KOPT-K1 (cell line): ENCODE measurements around the gene SEMA6A.
"Not testable (repeated sequence)": the region's sequence is repeated elsewhere in the genome, so short reads cannot be mapped to it uniquely, and the experiment has no call there.

Experiments
- H3K27ac ChIP-seq: fragments of 200-600 bp; sonication (generic); 2 replicates; pipeline ENCODE4 v1.5.1; 2016; ENCODE audit warnings: antibody characterized with exemption, mild to moderate bottlenecking, low read depth, low read length; ENCODE audit not compliant: poor library complexity, severe bottlenecking
- H3K36me3 ChIP-seq: fragments of 200-600 bp; sonication (generic); 2 replicates; pipeline ENCODE4 v1.5.1; 2017; ENCODE audit warnings: antibody characterized with exemption, mild to moderate bottlenecking, low read length, moderate library complexity; ENCODE audit not compliant: insufficient read depth
- H3K9me3 ChIP-seq: fragments of 200-600 bp; sonication (generic); 2 replicates; pipeline ENCODE4 v1.5.1; 2017; ENCODE audit warnings: antibody characterized with exemption, low read length, mild to moderate bottlenecking; ENCODE audit not compliant: insufficient read depth, poor library complexity, severe bottlenecking

The SEMA6A gene

DNA sequence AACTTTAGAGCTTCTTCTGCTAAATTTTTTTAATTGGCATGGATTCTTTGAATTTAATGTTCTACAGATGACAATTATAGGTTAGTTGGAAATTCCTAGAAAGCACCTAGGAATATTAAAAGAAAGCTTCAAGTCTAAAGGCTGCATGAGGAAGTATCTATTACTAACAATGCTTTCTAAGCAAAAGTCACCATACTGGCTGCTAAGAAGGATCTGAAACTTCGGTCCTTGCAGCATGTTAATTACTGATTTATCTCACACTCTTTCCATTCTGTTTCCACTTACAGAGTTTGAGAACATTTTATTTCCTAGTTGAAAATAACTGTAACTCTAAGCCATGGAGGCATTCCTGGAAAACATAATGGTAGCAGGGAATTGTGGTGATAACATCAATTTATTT lies 8.4 kb downstream of the SEMA6A start:
- Histone ChIP-seq H3K36me3 (no peaks in the 10 kb centered on the region), H3K9me3 (no peaks in the 10 kb centered on the region), H3K27ac (no peak overlapping the region)

DNA sequence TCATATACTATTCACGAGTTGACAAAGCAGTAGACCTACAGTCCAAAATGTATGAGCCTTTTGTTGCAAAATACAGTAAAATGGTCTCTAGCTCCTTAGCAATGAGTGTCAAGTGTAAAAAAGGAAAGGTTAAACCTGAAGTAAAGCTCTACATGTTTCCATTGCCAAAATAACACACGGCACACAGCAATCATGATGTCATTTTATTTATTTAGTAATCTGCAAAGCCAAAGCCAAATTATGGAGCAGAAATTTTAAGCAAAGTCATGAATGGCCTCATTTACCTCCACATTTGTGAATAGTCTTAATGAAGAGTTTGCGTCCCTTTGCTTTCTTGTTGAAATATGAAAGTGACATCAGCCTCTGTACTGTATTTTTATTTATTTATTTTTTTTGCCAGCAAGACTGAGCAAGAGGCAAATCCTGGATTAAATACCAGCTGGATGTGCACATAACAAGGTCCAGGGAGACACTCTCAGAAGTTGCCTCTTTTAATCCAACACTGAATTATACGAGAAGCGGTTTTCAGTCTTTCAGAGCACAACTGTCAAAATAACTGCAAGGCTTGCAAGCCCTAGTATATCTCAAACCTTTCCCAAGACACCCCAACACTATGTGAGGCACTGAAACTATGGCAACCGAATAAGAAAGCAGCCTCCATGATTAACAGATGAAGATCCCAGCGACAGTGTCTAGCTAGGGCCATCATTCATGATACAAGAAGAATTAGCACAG lies 9.7 kb downstream of the SEMA6A start:
- H3K27ac ChIP-seq: no peak overlapping the region
- no peaks in the 10 kb centered on the region for H3K36me3 ChIP-seq
- no peaks in the 10 kb centered on the region for H3K9me3 ChIP-seq

DNA sequence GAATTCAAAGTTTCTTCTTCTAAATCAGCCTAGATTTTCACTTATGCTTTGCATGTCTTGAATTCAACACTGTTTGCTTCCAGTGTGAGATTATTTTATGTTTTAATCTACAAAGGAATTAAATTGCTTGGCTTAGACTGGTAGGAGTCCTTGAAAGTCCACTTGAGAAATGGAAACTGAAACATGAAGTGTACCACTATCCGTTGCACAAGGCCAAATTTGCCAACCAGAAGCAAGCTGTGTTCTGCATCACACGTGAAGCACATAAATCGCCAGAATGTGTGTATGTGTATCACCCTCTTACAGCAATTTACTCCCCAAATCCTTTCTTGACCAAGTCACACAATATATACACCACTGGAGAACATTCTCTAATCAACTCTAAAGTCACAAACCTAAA lies 10.3 kb downstream of the SEMA6A start:
- no peaks in the 10 kb centered on the region for H3K9me3 ChIP-seq
- no peak overlapping the region for H3K27ac ChIP-seq
- H3K36me3 ChIP-seq: no peaks in the 10 kb centered on the region

DNA sequence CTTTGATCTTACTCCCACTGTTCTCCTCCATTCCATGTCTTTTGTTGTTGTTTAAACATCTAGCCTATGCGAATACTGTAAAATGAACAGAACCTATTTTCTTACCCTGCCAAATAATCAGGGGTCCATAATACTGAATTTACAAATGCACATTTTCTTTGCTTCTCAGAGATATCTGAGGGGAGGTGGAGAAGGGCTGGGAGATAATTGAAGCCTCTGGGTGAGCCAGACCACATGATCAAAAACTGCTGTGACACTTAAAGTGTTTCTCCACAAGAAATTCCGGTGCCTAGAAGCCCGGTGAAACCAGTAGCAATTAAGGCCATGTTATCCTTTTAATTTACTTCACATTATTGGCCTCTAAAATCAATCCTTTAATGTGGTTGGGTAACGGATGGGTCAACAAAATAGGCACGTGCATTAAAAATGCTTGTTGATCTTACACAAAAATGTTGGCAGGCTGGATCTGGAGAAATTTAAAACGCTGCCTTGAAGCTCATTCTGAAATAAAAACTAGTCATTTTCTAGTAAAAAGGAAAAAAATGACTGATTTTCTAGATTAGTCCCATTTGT lies 10.8 kb downstream of the SEMA6A start:
- no peak overlapping the region for H3K27ac ChIP-seq
- H3K36me3 ChIP-seq: no peaks in the 10 kb centered on the region
- H3K9me3 ChIP-seq: no peaks in the 10 kb centered on the region

DNA sequence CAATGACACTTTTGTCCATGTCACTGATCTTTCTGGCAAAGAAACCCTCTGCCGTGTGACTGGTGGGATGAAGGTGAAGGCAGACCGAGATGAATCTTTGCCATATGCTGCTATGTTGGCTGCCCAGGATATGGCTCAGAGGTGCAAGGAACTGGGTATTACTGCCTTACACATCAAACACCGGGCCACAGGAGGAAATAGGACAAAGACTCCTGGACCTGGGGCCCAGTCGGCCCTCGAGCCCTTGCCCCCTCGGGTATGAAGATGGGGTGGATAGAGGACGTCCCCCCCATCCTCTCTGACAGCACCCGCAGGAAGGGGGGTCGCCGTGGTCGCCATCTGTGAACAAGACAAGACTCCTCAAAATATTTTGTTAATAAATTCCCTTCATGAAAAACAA lies 12.0 kb downstream of the SEMA6A start:
- H3K9me3 ChIP-seq: no peaks in the 10 kb centered on the region
- no peak overlapping the region for H3K27ac ChIP-seq
- H3K36me3 ChIP-seq: no peaks in the 10 kb centered on the region

DNA sequence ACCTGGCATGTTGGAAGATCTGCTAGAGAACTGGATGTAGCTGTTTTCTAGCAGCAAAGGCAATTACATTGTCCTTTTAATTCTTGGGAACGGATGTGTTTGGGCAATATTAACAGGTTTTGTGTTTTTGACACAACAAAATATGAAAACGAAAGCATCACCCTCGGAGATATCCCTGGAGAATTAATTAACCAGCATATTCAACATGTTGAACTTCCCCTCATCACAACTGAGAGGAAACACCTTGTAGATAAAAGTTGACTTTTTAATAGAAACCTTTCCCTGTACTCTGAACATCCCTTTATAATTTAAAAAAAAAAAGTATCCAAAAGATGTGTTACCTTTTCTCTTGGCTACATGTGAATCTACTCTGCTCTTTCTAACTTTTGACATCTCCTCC lies 13.0 kb downstream of the SEMA6A start:
- no peak overlapping the region for H3K27ac ChIP-seq
- H3K9me3 ChIP-seq: no peaks in the 10 kb centered on the region
- no peaks in the 10 kb centered on the region for H3K36me3 ChIP-seq

DNA sequence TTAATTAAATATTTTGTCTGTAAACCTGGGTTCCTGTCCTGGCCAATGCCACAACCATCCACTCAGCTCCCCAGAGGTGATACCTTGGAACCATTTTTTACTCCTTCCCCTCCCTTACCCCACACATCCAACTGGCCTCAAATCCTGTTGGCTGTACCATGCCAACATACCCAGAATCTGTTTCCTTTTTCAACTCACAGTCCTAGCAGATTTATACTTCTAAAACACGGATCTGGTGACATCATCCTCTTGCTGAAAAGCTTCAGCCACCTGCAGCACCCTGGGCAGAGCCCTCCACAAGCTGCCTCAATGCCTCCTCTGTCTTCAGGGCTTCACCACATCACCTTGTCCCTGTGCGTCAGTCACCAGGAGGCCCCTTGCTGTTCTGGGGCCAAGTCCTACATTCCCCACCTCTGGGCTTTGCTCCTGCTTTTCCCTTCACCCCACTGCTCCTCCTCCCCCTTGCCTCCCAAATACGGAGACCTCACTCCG lies 14.9 kb downstream of the SEMA6A start:
- Histone ChIP-seq H3K9me3 (no peaks in the 10 kb centered on the region), H3K27ac (no peak overlapping the region), H3K36me3 (no peaks in the 10 kb centered on the region)

DNA sequence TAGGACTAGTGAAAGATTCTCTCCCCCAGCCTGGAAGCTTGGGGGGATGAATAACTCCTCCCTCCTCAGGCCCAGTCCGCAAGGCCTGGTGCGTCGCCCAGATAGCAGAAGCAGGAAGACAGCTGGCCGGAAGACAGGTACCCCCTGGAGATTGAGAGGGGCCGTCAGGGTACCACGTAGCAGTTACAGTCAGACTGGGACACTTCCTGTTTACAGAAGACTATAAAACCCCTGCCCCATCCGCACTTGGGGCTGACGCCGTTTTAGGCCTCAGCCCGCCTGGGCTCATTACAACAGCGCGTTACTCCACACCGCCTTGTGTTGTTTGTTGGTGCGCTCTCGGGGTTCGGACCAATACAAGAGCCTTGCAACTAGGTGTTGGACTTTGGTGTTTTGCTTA lies 15.4 kb downstream of the SEMA6A start:
- H3K9me3 ChIP-seq: no peaks in the 10 kb centered on the region
- H3K27ac ChIP-seq: no peak overlapping the region

DNA sequence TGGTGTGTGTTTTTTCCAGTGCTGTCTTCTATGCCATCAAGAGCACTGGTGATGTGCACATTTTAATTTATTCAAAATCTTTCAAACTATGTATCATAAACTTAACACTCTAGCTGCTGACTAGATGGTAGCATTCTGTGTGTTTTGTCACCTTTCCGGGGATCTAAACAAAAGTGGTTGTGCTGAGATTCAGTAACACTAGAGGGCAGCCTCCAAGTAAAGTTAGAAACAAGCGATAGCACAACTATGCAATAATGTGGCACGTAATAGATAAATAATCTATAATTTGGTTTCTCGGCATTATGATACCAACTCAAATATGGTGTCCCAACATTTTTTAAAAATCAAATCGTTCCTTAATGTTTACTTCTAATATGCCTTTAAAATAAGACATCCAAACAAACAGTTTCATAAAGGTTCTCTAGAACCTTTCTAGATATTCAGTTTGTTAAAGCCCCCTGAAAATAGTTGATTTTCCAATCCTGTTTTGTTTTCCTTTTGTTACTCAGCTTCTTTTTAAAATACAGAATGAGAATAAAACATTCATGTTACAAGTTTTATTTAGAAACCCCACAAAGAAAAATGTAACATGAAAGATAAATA lies 16.9 kb downstream of the SEMA6A start:
- no peaks in the 10 kb centered on the region for H3K36me3 ChIP-seq
- H3K9me3 ChIP-seq: no peaks in the 10 kb centered on the region

More for the DNA sequence above, 15.4 kb downstream of the SEMA6A start:
- no peaks in the 10 kb centered on the region for H3K36me3 ChIP-seq

DNA sequence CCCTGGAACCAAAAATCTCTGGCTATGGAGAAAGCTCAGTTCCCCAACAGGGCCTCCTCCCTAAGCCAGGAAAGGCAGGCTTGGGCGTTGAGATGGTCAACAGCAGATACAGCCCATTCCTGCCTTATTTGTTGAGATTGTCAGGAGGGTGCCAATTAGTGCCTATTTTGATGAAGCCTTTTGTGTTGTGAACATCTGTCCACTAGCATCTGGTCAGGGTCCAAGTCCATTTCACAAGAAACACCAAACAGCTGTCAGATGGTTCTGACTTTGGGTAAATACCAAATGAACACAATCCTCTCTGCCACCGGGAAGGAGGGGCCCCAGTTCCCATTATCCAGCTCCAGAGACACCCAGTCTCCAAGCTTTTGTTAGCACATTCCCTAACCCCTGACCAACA lies 19.9 kb downstream of the SEMA6A start:
- no peak overlapping the region for H3K27ac ChIP-seq
- H3K36me3 ChIP-seq: no peaks in the 10 kb centered on the region
- no peaks in the 10 kb centered on the region for H3K9me3 ChIP-seq

More for the DNA sequence above, 16.9 kb downstream of the SEMA6A start:
- no peak overlapping the region for H3K27ac ChIP-seq

DNA sequence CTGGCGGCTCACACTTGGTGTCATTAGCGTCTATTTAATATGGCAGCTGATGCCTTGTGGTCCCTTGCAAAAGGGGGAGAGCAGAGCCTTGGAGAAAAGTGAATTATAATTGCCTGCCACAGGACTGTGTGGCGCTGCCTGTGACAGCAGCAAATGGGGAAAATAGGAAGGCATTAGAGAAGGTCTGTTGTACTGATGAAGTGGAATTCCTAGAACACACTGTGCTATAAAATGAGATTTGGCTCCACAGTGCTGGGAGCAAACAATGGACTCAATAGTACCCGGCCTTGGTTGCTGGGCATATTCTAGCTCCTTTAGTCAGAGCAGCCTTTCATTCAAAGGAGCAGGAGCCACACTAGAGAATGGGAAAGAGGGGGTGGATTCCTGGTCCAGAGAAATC lies 21.3 kb downstream of the SEMA6A start:
- no peaks in the 10 kb centered on the region for H3K9me3 ChIP-seq
- no peak overlapping the region for H3K27ac ChIP-seq
- H3K36me3 ChIP-seq: no peaks in the 10 kb centered on the region

DNA sequence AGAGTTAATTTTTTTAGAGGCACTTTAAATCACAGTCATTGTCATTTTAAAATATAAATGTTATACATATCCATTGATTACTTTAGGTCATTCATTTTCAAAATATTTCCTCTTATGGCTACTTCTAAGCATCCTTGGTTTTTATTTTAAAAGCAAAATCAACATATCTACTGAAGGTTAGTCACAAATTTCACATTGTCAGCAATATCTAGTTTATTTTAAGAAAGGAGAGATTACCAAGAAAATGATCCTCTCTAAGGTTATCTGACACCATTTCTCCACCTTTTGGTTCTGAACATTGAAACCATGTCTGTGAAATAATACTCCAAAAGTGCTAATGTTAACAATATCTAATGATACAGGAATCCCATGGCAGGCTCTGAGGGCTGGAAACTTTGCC lies 24.5 kb downstream of the SEMA6A start:
- Histone ChIP-seq H3K9me3 (peaks cover 14% of the 10 kb centered on the region), H3K36me3 (no peaks in the 10 kb centered on the region), H3K27ac (no peak overlapping the region)

DNA sequence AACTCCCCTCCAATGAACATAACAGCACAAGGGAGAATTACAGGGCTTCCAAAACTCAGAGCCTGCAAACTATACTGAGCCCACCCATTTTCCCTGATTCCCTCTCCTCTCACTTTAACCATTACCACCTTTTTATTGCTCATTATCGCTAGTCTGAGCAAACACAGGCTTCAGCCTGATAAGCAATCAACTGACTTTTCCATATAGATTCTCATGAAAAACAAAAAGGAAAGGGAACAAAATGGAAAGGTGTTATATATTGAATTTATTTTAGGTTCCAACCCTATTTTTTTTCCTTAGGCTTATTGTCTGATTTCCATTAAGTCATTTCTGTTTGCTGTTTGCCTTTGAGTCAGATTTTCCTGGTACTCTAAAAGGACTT lies 27.9 kb downstream of the SEMA6A start:
- Histone ChIP-seq H3K36me3 (no peaks in the 10 kb centered on the region), H3K27ac (no peak overlapping the region), H3K9me3 (peaks cover 17% of the 10 kb centered on the region)

DNA sequence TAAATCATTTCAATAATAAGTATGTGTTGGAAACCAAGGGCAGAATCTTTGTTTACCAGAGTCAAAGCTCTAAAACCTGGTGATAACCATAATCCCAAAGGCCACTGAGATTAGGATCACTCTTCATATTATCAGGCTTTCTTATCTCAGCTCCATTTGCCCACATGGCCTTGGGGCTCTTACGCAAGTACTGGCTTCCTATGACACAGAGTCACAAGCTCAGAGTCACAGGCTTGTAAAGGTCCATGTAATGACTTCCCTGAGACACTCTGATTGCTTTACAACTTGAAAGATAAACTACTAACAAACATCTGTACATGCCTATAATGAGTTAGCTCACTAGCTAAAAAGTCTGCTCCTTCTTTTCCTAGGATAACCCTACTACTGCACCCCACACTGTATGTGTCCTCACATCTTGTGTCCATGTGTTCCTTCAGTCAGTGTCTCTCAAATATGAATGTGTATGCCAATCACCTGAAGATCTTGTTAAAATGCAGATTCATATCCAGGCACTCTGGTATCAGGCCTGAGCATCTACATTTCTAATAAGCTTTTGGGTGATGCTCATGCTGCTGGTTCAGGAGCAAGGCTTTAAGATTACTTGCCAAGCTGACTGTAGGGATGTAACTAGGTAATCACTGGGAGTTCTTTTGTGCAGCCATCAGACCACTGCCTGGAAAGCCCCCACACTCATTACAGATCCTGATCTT lies 28.4 kb downstream of the SEMA6A start:
- peaks cover 17% of the 10 kb centered on the region for H3K9me3 ChIP-seq
- H3K36me3 ChIP-seq: no peaks in the 10 kb centered on the region
- no peak overlapping the region for H3K27ac ChIP-seq

DNA sequence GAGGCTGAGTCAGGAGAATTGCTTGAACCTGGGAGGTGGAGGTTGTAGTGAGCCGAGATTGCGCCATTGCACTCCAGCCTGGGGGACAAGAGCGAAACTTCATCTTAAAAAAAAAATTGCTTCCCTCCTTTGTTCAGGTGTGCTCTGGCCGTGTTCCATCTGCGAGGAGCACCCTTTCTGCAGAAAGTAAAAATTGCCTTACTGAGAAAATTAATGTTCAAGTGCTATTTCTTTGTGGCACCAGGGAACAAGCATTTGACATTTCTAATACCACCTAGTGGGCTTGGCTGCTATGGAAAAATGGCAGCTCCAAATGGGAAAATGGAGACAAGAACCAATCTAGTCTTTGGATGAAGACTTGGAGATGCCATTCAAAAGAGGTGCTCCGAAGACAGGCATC lies 29.2 kb downstream of the SEMA6A start:
- H3K9me3 ChIP-seq: peaks cover 17% of the 10 kb centered on the region
- H3K27ac ChIP-seq, H3K36me3 ChIP-seq: not testable (repeated sequence)
